ENCODE data around the gene HOXA11. TPM values are rescaled to one million over a fixed set of nuclear protein-coding genes. Genes with fewer than 3 reads are reported as not detected.

Gene HOXA11
- total and polyA plus RNA-seq, 2 of the 4 experiments (the other 2 are of a cell fraction) = 0.05 TPM; not detected in 1

DNA sequence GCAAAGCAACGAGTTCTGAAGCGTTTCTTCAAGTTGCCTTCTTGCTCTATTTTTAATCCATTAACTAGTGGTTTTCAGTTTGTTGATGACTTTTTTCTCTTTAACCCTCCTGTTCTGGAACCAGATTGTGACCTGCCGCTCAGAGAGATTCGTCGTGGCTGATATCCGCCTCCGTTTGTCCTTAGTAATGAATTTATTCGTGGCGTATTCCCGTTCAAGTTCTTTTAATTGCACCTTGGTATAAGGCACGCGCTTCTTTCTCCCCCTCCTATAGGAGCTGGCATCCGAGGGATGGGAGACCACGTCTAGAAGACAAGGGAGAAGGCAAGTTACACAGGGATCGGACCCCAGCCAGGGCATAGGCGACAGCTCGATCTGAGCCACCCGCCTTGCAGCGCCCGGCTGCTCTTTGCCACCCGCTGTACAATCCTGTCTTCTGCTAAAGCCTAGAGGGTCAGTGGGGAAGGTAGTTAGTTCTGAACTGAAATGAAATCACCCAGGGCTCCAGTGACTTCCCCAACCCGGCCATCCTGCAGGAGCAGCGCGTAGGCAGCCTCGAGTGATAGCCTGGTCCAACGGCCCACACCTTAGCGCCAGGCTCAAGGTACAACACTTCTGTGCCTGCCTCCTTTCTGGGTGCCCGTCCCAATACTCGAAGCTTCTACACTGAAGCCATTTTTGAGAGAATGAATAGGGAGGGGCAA is 13.3 kb upstream of the HOXA11 start (continued):
- no peak for TF ChIP-seq FOS (IDR thresholded peaks at IDR 0.05; ENCODE audit: low read depth, low read length)

DNA sequence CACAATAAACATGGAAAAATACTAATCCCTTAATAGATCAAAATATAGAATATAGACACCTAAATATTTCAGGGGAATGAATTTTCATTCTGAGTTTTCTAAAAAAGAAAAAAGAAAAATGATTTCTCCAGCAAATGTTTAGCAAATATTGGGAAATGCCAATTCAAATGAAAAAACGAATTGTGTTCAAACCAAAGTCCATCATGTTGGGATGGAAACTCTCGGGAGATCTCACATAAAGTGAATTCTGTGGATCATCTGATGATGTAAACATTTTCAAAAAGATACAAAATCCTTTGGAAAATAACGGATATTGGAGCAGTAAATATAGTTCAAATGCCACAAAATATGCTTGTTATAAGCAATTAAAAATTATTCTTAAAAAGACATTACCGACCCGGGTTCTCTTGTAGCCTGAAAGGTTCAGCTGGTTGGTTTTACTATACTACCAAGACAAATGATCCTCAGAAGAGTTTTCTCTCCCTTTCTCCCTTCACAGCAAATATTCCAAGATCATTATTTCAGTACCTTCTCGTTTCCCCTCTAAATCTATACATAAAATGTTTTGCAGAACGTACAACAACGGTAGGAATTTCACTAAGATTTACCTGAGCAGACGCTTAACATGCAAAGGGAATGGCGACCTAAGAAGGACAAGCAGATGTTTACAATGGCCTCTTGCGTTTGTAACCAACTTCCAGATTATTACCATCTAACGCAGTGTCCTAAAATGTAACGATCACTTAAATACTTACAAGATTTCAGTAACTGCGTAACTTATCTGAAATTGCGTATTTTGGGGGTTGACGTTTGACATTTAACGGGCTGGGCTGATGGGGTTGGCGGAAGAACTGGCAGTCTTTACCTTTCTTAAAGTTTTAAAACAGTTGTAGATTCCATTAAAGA is 12.4 kb upstream of the HOXA11 start:
- Histone ChIP-seq H3K9me3 (ENCODE audit: control insufficient read depth, insufficient read depth, low read length) (peaks cover 4% of the 10 kb centered on the region; the same call in 1 of the 2 replicates), H3K9ac (ENCODE audit: low read depth, low read length) (no peak overlapping the region), H3K18ac (ENCODE audit: low read depth, low read length) (no peak overlapping the region), H4K20me1 (ENCODE audit: insufficient read depth, low read length) (peaks cover 15% of the 10 kb centered on the region), H3K4me1 (ENCODE audit: control insufficient read depth, insufficient read depth, low read length) (no peaks in the 10 kb centered on the region), H3K23ac (ENCODE audit: low read depth, low read length) (no peak overlapping the region), H3K4me2 (ENCODE audit: low read depth, low read length) (no peak overlapping the region), H3K4me3 (ENCODE audit: insufficient read depth, low read depth, low read length) (no peak overlapping the region), H3K56ac (ENCODE audit: extremely low read depth, insufficient read depth, low read length) (no peak overlapping the region), H2BK20ac (ENCODE audit: low read depth, low read length) (no peak overlapping the region), H3K79me1 (ENCODE audit: low read depth in 1 of 2, low read length in 2 of 2) (no peaks in the 10 kb centered on the region), H2BK5ac (ENCODE audit: low read depth, low read length, poor library complexity, severe bottlenecking) (no peak overlapping the region), H3K14ac (replicated peaks; ENCODE audit: low read depth, low read length) (no peak overlapping the region), H4K8ac (ENCODE audit: low read depth in 2 of 2, low read length in 2 of 2) (no peak overlapping the region), H3K27me3 (ENCODE audit: control insufficient read depth, insufficient read depth, low read length) (peaks cover 86% of the 10 kb centered on the region), H3K36me3 (ENCODE audit: control insufficient read depth, insufficient read depth, low read length) (no peaks in the 10 kb centered on the region), H2AFZ (replicated peaks; ENCODE audit: low read length, poor library complexity) (no peak overlapping the region), H2AK9ac (replicated peaks; ENCODE audit: low read depth, low read length, poor library complexity) (no peak overlapping the region), H4K91ac (ENCODE audit: insufficient read depth, low read depth, low read length) (no peak overlapping the region), H3K9me1 (ENCODE audit: insufficient read depth, low read length) (0 out of 2 replicates have a peak, but pooled peaks cover 5% of the 10 kb centered on the region), H2AK5ac (ENCODE audit: low read depth, low read length) (no peak overlapping the region), H2BK120ac (ENCODE audit: low read depth, low read length) (no peak overlapping the region), H2BK15ac (ENCODE audit: low read depth, low read length) (no peak overlapping the region), H4K5ac (ENCODE audit: low read depth, low read length) (no peak overlapping the region), H3K27ac (ENCODE audit: insufficient read depth, low read length) (no peak overlapping the region), H3K4ac (ENCODE audit: low read depth, low read length) (no peak overlapping the region)
- 13% methylated on average over 6 of the region's 18 CpGs; no CpG with 5 or more reads in 1 of the 2 experiments for WGBS, 2 experiments (ENCODE audit: extremely low coverage in 2 of 2, insufficient read length in 1 of 2)
- no TSS peak for BruUV-seq (replicated peaks)
- POLR2A ChIA-PET (ENCODE audit: unreplicated experiment) = no interaction called here
- CTCF ChIA-PET = no interaction called here
- dilution Hi-C loops (cut with HindIII; ENCODE audit: low sequenced_read_pairs, unreplicated experiment) (no loop called here), in situ Hi-C loops (cut with MboI; ENCODE audit: low sequenced_read_pairs) (loop anchor here (5.0 to 10.0 kb wide), 2 partner anchors 725 to 877 kb away; no protein-coding TSS in a partner anchor), intact Hi-C loops (cut with micrococcal nuclease) (loop anchor here (5.0 to 10.0 kb wide), 7 partner anchors 465 to 1907 kb away; partner anchors contain the start of genes HIBADH and TAX1BP1)
- no peak for DNase-seq
- ATAC-seq (ENCODE audit: low read depth) = no peak
- no peak for TF ChIP-seq SMC3 (IDR thresholded peaks at IDR 0.05; ENCODE audit: low read depth, low read length)
- TF ChIP-seq, protein P1, sequence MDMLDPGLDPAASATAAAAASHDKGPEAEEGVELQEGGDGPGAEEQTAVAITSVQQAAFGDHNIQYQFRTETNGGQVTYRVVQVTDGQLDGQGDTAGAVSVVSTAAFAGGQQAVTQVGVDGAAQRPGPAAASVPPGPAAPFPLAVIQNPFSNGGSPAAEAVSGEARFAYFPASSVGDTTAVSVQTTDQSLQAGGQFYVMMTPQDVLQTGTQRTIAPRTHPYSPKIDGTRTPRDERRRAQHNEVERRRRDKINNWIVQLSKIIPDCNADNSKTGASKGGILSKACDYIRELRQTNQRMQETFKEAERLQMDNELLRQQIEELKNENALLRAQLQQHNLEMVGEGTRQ (IDR thresholded peaks at IDR 0.05; ENCODE audit: low read depth, low read length) = no peak
- no peak for TF ChIP-seq MXI1 (IDR thresholded peaks at IDR 0.05; ENCODE audit: borderline replicate concordance, low read depth, low read length)
- no peak for TF ChIP-seq RCOR1 (IDR thresholded peaks at IDR 0.05; ENCODE audit: insufficient replicate concordance, low read length)
- TF ChIP-seq RFX5 (IDR thresholded peaks at IDR 0.05; ENCODE audit: low read depth, low read length) = no peak
- TF ChIP-seq, protein P2, sequence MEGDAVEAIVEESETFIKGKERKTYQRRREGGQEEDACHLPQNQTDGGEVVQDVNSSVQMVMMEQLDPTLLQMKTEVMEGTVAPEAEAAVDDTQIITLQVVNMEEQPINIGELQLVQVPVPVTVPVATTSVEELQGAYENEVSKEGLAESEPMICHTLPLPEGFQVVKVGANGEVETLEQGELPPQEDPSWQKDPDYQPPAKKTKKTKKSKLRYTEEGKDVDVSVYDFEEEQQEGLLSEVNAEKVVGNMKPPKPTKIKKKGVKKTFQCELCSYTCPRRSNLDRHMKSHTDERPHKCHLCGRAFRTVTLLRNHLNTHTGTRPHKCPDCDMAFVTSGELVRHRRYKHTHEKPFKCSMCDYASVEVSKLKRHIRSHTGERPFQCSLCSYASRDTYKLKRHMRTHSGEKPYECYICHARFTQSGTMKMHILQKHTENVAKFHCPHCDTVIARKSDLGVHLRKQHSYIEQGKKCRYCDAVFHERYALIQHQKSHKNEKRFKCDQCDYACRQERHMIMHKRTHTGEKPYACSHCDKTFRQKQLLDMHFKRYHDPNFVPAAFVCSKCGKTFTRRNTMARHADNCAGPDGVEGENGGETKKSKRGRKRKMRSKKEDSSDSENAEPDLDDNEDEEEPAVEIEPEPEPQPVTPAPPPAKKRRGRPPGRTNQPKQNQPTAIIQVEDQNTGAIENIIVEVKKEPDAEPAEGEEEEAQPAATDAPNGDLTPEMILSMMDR (conservative IDR thresholded peaks at IDR 0.05; ENCODE audit: low read depth, low read length) = no peak
- TF ChIP-seq POLR2A (IDR thresholded peaks at IDR 0.05; ENCODE audit: low read depth, low read length) = no peak
- no peak for TF ChIP-seq BHLHE40 (IDR thresholded peaks at IDR 0.05; ENCODE audit: low read depth, low read length)
- TF ChIP-seq RAD21 (IDR thresholded peaks at IDR 0.05; ENCODE audit: low read length) = no peak
- no peak for TF ChIP-seq NFE2L2 (IDR thresholded peaks at IDR 0.05; ENCODE audit: low read depth, low read length)
- no peak for TF ChIP-seq MAFK (IDR thresholded peaks at IDR 0.05; ENCODE audit: low read depth, low read length)

All from IMR-90 (cell line).